ENCODE results near the gene CFAP77.

CFAP77 gene

GRCh38 chr9:132414731-132415130, 4.7 kb downstream of the CFAP77 start:
- H3K4me3 ChIP-seq (ENCODE audit: insufficient read depth, low read length, poor library complexity, severe bottlenecking): no peak overlapping the region

GRCh38 chr9:132415181-132415580, 5.2 kb downstream of the CFAP77 start:
- no peaks in the 10 kb centered on the region for H3K9me3 ChIP-seq (ENCODE audit: insufficient read depth, low read length)
- no peaks in the 10 kb centered on the region for H3K27me3 ChIP-seq (ENCODE audit: low read length)
- TF ChIP-seq EZH2phosphoT487 (conservative IDR thresholded peaks at IDR 0.05; ENCODE audit: low read length) (no peak), CTCF (IDR thresholded peaks at IDR 0.05; ENCODE audit: insufficient read depth, low read length, poor library complexity, severe bottlenecking) (no peak)
- H3K4me2 ChIP-seq (ENCODE audit: low read depth, low read length, poor library complexity, severe bottlenecking): no peak overlapping the region
- no peaks in the 10 kb centered on the region for H4K20me1 ChIP-seq (ENCODE audit: low read depth, low read length)
- H3K9ac ChIP-seq (ENCODE audit: low read length): no peak overlapping the region
- no peak overlapping the region for H2AFZ ChIP-seq (ENCODE audit: low read depth, low read length, severe bottlenecking)
- no peak overlapping the region for H3K27ac ChIP-seq (ENCODE audit: low read depth, low read length)
- H3K9me2 ChIP-seq (replicated peaks; ENCODE audit: insufficient read depth, low read length): no peaks in the 10 kb centered on the region
- H3K36me3 ChIP-seq (ENCODE audit: low read length): no peaks in the 10 kb centered on the region
- H3K79me2 ChIP-seq (ENCODE audit: insufficient read depth, low read length): no peaks in the 10 kb centered on the region
- H3K4me3 ChIP-seq (ENCODE audit: insufficient read depth, low read length, poor library complexity, severe bottlenecking): no peak overlapping the region
- H3F3A ChIP-seq (ENCODE audit: insufficient read depth): no peaks in the 10 kb centered on the region

More at GRCh38 chr9:132414731-132415130, 4.7 kb downstream of the CFAP77 start:
- Histone ChIP-seq H2AFZ (ENCODE audit: low read depth, low read length, severe bottlenecking) (no peak overlapping the region), H3K9me3 (ENCODE audit: insufficient read depth, low read length) (no peaks in the 10 kb centered on the region), H3K36me3 (ENCODE audit: low read length) (no peaks in the 10 kb centered on the region), H3K27me3 (ENCODE audit: low read length) (no peaks in the 10 kb centered on the region), H3K9ac (ENCODE audit: low read length) (no peak overlapping the region), H3K4me2 (ENCODE audit: low read depth, low read length, poor library complexity, severe bottlenecking) (no peak overlapping the region), H3K79me2 (ENCODE audit: insufficient read depth, low read length) (no peaks in the 10 kb centered on the region), H3F3A (ENCODE audit: insufficient read depth) (no peaks in the 10 kb centered on the region), H3K27ac (ENCODE audit: low read depth, low read length) (no peak overlapping the region), H3K9me2 (replicated peaks; ENCODE audit: insufficient read depth, low read length) (no peaks in the 10 kb centered on the region), H4K20me1 (ENCODE audit: low read depth, low read length) (no peaks in the 10 kb centered on the region)
- no peak for TF ChIP-seq EZH2phosphoT487 (conservative IDR thresholded peaks at IDR 0.05; ENCODE audit: low read length)
- TF ChIP-seq CTCF (IDR thresholded peaks at IDR 0.05; ENCODE audit: insufficient read depth, low read length, poor library complexity, severe bottlenecking): no peak

- H3K9me2 ChIP-seq (replicated peaks; ENCODE audit: insufficient read depth, low read length): no peaks in the 10 kb centered on the region
- no peaks in the 10 kb centered on the region for H3K9me3 ChIP-seq (ENCODE audit: insufficient read depth, low read length)
- H3F3A ChIP-seq (ENCODE audit: insufficient read depth): no peaks in the 10 kb centered on the region
- H3K36me3 ChIP-seq (ENCODE audit: low read length): no peaks in the 10 kb centered on the region
- no peaks in the 10 kb centered on the region for H3K27me3 ChIP-seq (ENCODE audit: low read length)
- no peaks in the 10 kb centered on the region for H3K79me2 ChIP-seq (ENCODE audit: insufficient read depth, low read length)
- H3K4me3 ChIP-seq (ENCODE audit: insufficient read depth, low read length, poor library complexity, severe bottlenecking): no peak overlapping the region
- no peak overlapping the region for H2AFZ ChIP-seq (ENCODE audit: low read depth, low read length, severe bottlenecking)
- TF ChIP-seq EZH2phosphoT487 (conservative IDR thresholded peaks at IDR 0.05; ENCODE audit: low read length) (no peak), CTCF (IDR thresholded peaks at IDR 0.05; ENCODE audit: insufficient read depth, low read length, poor library complexity, severe bottlenecking) (no peak)
- H3K9ac ChIP-seq (ENCODE audit: low read length): no peak overlapping the region
- H3K27ac ChIP-seq (ENCODE audit: low read depth, low read length): no peak overlapping the region
- no peak overlapping the region for H3K4me2 ChIP-seq (ENCODE audit: low read depth, low read length, poor library complexity, severe bottlenecking)
- H4K20me1 ChIP-seq (ENCODE audit: low read depth, low read length): no peaks in the 10 kb centered on the region
Observed at GRCh38 chr9:132418726-132419363, 8.8 kb downstream of the CFAP77 start.

Measured in SU-DHL-6 (cell line).